NCI-H2107 (cell line): ENCODE data around the gene MAGIX.
A peak's percentile ranks its signal among the peaks of the same experiment; 100 is the strongest.
"Not testable (repeated sequence)": the region's sequence is repeated elsewhere in the genome, so short reads cannot be mapped to it uniquely, and the experiment has no call there.

Experiments
- DNase-seq: peaks from one replicate; lab custom pipeline; 2025; lab: John Stamatoyannopoulos, UW

The MAGIX gene

DNA sequence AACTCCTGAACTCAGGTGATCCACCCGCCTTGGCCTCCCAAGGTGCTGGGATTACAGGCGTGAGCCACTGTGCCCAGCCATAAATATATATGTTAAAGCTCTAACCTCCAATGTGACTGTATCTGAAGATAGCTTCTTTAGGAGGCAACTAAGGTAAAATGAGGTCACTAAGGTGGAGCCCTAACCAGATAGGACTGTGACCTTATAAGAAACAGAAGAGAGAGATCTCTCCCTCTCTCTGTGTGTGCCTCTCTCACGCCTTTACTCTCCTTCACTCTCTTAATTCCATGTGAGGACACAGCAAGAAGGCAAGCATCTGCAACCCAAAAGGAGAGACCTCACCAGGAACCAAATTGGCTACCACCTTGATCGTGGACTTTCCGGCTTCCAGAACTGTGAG lies 926 bp upstream of the MAGIX start:
- DNase-seq, result no peak

DNA sequence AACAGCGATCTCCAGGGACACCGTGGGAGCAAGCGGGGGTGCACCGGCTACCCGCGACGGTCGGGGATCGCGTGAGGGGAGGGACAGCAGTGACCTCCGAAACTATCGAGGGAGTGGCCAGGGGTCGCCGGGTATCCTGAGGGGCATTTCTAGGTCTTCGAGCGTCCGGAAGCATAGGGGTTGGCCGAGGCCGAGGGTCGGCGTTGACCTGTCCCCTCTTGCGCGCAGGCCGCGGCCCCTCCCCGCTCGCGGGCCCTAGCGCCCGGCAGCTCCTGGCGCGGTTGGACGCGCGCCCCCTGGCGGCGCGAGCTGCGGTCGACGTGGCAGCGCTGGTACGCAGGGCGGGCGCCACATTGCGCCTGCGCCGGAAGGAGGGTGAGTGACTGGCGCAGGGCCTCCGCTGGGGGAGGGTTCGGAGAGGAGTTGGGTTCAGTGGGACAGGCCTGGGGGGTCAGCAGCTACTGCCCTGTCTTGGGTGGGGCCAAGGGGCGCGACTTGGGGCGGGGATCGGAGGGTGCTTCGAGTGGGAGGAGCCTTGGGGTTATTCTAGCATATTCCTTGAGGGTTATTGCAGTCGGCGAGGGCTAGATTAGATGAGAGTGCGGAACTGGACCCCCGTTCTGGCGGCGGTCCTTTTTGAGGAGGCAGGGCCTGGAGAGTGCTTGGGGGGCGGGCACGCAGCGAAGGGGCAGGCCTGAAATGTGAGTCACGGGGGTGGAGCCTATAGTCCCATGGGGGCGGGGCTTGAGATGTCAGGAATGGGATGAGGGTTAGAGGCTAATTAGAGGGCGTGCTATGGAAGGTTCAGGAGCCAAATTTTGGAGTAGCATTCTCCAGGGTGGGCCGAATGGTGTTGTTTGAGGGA lies 1.2 kb downstream of the MAGIX start:
- peak; percentile 55 for DNase-seq

GRCh38 chrX:49164589-49165360 lies 2.2 kb downstream of the MAGIX start:
- DNase-seq, result no peak

- peak; percentile 63 for DNase-seq
Measured at GRCh38 chrX:49165901-49166881, 3.6 kb downstream of the MAGIX start.

DNA sequence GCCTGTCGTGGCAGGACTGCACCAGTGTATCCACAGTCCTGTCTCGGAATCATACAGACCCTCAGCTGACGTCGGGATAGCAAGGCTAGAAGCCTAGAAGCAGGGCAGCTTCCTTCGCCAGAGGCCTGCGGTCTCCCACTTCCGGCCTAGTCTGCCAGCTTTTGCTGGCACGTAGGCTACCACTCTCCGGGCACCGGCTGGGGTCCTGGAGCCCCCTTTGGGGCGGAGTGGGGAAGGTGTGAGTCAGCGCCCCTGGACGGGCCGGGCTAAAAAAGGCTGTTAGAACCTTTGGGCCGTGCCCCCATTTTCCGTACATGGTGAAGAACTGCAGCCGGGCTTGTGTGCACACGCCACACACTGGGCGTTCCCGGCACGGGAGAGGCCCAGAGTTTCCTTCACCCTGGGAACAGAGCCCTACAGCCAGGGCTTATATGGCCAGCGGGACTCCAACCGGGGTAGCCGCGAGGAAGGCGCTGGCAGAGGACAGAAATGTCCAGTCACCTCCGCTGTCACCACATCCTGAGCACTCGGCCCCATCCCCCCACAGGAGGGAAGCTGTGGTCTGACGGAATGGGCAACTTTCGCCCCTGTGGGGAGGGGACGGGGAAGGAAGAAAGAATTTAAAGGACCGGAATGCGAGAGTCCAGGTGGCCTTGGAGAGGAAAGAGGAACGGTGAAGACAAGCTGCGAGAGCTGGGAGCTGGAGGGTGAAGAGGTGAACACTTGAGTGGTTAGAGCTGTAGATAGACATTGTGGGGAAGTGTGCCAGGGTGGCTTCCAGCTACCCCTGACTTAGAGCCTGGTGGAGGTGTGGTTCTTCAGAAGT lies 4.6 kb downstream of the MAGIX start:
- DNase-seq, result no peak

DNA sequence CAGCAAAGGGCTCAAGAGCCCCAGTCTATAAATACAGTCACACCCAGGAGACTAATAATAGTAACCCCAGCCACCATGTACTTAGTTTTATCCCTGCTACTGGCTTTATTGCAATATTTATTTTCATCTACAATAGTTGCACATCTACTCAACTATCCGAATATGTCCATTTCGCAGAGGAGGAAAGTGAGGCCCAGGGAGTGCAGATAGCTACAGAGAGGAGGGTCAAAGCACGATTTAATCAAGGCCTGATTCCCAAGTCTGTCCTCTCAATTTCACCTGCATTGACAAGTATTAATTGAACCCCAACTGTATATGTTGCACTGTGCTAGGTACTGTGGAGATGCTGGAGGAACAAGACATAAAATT lies 5.2 kb downstream of the MAGIX start:
- no peak for DNase-seq

DNA sequence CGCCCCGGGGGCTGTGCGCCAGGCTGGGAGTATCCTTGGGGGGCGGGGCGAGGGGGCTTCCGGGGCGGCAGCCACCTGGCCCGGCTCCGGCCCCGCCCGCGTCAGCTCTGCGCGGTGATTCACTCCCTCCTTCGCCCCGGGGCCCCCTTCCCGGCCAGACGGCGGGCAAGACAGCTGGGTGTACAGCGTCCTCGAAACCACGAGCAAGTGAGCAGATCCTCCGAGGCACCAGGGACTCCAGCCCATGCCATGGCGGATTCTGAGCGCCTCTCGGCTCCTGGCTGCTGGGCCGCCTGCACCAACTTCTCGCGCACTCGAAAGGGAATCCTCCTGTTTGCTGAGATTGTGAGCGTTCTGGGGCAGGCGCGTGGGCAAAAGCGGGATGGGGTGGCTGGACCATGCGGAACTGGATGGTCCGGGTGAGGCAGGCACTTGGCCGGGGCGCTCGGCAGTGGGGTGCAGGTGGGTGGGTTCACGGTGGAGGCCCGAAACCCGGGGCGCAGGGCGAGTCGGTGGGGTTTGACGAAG lies 9.3 kb downstream of the MAGIX start, which contains the start of gene PLP2:
Gene PLP2 (plus strand): TSS at position 147 of the 528 bp plus-strand sequence. CDS start 103 bp downstream, at position 250.
- DNase-seq, result peak; percentile 19

DNA sequence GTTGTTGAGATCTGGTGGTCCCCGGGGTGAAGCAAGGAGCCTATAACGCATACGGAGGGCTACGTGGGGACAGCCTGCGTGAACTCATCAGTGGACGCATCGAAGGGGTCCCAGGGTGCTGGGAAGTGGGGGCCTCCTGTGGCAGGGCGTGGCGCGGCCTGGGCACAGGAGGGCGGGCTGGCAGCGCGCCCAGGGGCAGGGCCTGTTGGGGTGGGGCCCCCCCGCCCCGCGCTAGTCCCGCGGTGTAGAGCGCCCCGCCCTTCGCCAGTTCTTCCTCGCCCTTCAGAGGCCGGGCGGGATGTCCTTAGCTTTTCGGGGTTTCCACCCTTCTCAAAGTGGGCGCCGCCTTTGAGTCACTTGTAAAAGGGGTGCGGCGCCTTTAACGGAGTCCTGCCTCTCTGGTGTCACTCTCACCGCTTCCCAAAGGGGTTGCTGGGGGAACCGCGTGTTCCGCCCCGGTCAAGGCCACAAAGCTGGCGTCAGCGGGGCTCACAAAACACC lies 9.8 kb downstream of the MAGIX start:
- peak; percentile 32 for DNase-seq

DNA sequence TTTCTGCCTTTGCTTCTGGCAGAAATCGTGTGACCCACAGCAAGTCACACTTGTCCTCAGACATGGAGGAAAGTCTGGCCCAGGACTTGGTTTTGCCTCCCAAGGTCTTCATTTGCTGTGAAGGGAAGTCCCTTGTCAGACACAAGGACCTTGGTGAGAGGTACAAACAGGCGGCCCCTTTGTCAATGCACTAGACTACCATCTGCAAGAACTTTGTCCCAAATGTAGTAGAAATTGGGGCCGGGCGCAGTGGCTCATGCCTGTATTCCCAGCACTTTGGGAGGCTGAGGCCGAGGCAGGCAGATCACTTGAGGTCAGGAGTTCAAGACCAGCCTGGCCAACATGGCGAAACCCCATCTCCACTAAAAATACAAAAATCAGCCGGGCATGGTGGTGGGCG lies 11.0 kb downstream of the MAGIX start:
- not testable (repeated sequence) for DNase-seq

DNA sequence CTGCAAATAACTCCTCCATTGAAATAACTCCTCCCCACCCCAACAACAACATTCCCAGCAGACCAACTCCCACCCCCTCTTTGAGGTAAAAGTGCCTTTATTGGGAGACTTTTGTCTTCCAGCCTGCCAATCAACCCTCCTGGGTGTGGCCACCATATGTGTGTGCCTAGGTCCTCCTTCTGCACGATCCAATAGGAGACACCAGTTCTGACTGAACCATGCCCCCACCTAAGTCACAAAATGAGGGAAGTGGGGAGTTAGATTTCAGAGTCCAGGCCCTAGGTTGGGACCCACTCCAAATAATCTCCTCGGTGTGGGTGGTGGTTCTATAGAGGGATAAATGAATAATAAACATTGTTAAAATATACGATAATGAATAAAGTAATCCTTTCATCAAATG lies 12.2 kb downstream of the MAGIX start:
- no peak for DNase-seq

GRCh38 chrX:49175435-49176274 lies 13.1 kb downstream of the MAGIX start:
- DNase-seq, result no peak

- no peak for DNase-seq
Measured at GRCh38 chrX:49176421-49177326, 14.1 kb downstream of the MAGIX start.

- no peak for DNase-seq
Measured at GRCh38 chrX:49177338-49177833, 14.8 kb downstream of the MAGIX start.

GRCh38 chrX:49177873-49178480 lies 15.4 kb downstream of the MAGIX start:
- DNase-seq, result no peak

DNA sequence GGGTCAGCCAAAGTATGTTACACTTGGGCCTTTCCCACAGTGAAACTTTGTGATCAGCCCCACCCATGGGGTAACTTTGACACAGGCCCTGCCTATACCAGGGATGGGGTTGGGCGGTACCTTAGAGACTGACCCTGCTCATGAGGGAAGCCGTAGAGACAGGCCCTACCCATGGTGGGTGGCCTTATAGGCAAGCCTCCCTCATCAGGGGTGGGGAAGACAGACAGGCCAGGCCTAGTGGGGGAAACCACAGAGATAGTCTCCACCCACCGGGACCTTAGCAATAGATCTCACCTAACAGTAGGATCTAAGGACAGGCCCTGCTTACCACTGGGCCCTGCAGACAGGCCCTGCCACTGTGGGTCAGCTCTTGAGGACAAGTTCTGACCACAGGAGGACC lies 16.0 kb downstream of the MAGIX start:
- no peak for DNase-seq

GRCh38 chrX:49179358-49179757 lies 16.8 kb downstream of the MAGIX start:
- no peak for DNase-seq

- DNase-seq, result no peak
Measured at GRCh38 chrX:49183701-49184281, 21.2 kb downstream of the MAGIX start.
